A549 (cell line): Measurements from ENCODE around the gene TFDP1. TPM values are rescaled to one million over a fixed set of nuclear protein-coding genes. Genes with fewer than 3 reads are reported as not detected.

Experiments used
- ATAC-seq, 2 experiments: fragments of 200-7000 bp in 1 of 2; fragments of >200 bp in 1 of 2; cut with Nextera tagmentation in 1 of 2; cut with Tn5 transposase in 1 of 2; 3 replicates each; pipeline versions ENCODE4 v1.8.0 to v1.9.1; 2018 to 2020; ENCODE audit warnings: mild to moderate bottlenecking in 1 of 2, moderate library complexity in 1 of 2
- CTCF ChIA-PET: fragments of 300-600 bp; sonication (Branson Sonifier 250); formaldehyde crosslinking; extraction: SDS; loops from one replicate; lab custom pipeline; 2021; ENCODE audit warnings: antibody characterized with exemption, inconsistent platforms; lab: Yijun Ruan, JAX
- POLR2A ChIA-PET: fragments of 350-600 bp; formaldehyde crosslinking; extraction: SDS; loops from one replicate; lab custom pipeline; 2021; ENCODE audit warnings: antibody characterized with exemption, inconsistent platforms; lab: Yijun Ruan, JAX
- DNase-seq, 2 experiments: peaks; one replicate each; pipeline versions ENCODE4 v3.0.0 to v3.0.0-alpha.2; 2011 to 2016; ENCODE audit warnings: low read depth in 1 of 2, low spot score in 1 of 2
- FAIRE-seq: peaks from 2 replicates; lab custom pipeline; 2011; peaks lifted over from hg19 to GRCh38; lab: Jason Lieb, UNC
- H3K27ac ChIP-seq, 2 experiments: fragments of >200 bp; sonication (Bioruptor Twin); formaldehyde crosslinking; 3 replicates each; pipeline ENCODE4 v1.5.1; 2016 to 2017
- H3K4me1 ChIP-seq: fragments of >200 bp; sonication (Bioruptor Twin); formaldehyde crosslinking; 3 replicates; pipeline ENCODE4 v1.6.1; 2016
- H3K4me2 ChIP-seq: fragments of >200 bp; sonication (Bioruptor Twin); formaldehyde crosslinking; 3 replicates; pipeline ENCODE4 v1.6.1; 2016
- H3K4me3 ChIP-seq: fragments of >200 bp; sonication (Bioruptor Twin); formaldehyde crosslinking; 3 replicates; pipeline ENCODE4 v1.5.1; 2016
- H3K9me3 ChIP-seq: fragments of >200 bp; sonication (Bioruptor Twin); formaldehyde crosslinking; 3 replicates; pipeline ENCODE4 v1.6.1; 2016
- BCL3 ChIP-seq: fragments of >200 bp; sonication (Bioruptor Twin); formaldehyde crosslinking; IDR thresholded peaks from 3 replicates; pipeline ENCODE4 v1.6.1; 2016
- CBX8 ChIP-seq: fragments of 200-600 bp; sonication (generic); IDR thresholded peaks from 2 replicates; pipeline ENCODE4 v1.6.1; 2016
- CHD2 ChIP-seq: fragments of 150-350 bp; IDR thresholded peaks from 2 replicates; pipeline ENCODE4 v1.6.1; 2014; ENCODE audit warnings: low read length; ENCODE audit not compliant: partially characterized antibody
- CTCF ChIP-seq: fragments of >200 bp; sonication (Bioruptor Twin); formaldehyde crosslinking; IDR thresholded peaks from 3 replicates; pipeline ENCODE4 v1.5.1; 2016
- E2F6 ChIP-seq: IDR thresholded peaks from 2 replicates; pipeline ENCODE4 v1.6.1; 2012; ENCODE audit warnings: low read depth, borderline replicate concordance
- EHF ChIP-seq: fragments of 250-450 bp; sonication (Bioruptor Pico); IDR thresholded peaks from 2 replicates; pipeline ENCODE4 v1.5.0; 2020; ENCODE audit warnings: mild to moderate bottlenecking
- FOSB ChIP-seq: fragments of 250-450 bp; sonication (Bioruptor Pico); IDR thresholded peaks from 2 replicates; pipeline ENCODE4 v1.5.0; 2020; ENCODE audit warnings: mild to moderate bottlenecking, moderate library complexity
- FOXS1 ChIP-seq: fragments of 250-450 bp; sonication (Bioruptor Pico); IDR thresholded peaks from 2 replicates; pipeline ENCODE4 v1.5.0; 2020; ENCODE audit warnings: mild to moderate bottlenecking, moderate library complexity
- HDAC2 ChIP-seq: fragments of 200-600 bp; sonication (generic); IDR thresholded peaks from 2 replicates; pipeline ENCODE4 v1.6.1; 2016
- HES2 ChIP-seq: fragments of >200 bp; sonication (Bioruptor Twin); formaldehyde crosslinking; IDR thresholded peaks from 2 replicates; pipeline ENCODE4 v1.6.1; 2016
- HOXA7 ChIP-seq: fragments of 250-450 bp; sonication (Bioruptor Pico); IDR thresholded peaks from 2 replicates; pipeline ENCODE4 v1.5.0; 2020; ENCODE audit warnings: mild to moderate bottlenecking, moderate library complexity
- HOXB13 ChIP-seq: fragments of 250-450 bp; sonication (Bioruptor Pico); IDR thresholded peaks from 2 replicates; pipeline ENCODE4 v1.5.0; 2020; ENCODE audit warnings: low read depth, mild to moderate bottlenecking, moderate library complexity
- HOXB5 ChIP-seq: fragments of 250-450 bp; sonication (Bioruptor Pico); IDR thresholded peaks from 2 replicates; pipeline ENCODE4 v1.5.0; 2020; ENCODE audit warnings: mild to moderate bottlenecking, moderate library complexity
- MAZ ChIP-seq: fragments of 150-350 bp; IDR thresholded peaks from 2 replicates; pipeline ENCODE4 v1.6.1; 2014; ENCODE audit warnings: antibody characterized with exemption, low read depth, low read length, borderline replicate concordance
- MYC ChIP-seq: IDR thresholded peaks from 2 replicates; pipeline ENCODE4 v1.6.1; 2012; ENCODE audit warnings: mild to moderate bottlenecking, inconsistent platforms, low read length, improper control_type of control experiment, borderline replicate concordance
- NFE2L2 ChIP-seq: fragments of 150-350 bp; conservative IDR thresholded peaks from 2 replicates; pipeline ENCODE4 v1.6.1; 2014; ENCODE audit warnings: low read length
- NR3C1 ChIP-seq: fragments of >200 bp; sonication (Bioruptor Twin); formaldehyde crosslinking; IDR thresholded peaks from 3 replicates; pipeline ENCODE4 v1.6.1; 2017
- PBX3 ChIP-seq: IDR thresholded peaks from 2 replicates; pipeline ENCODE4 v1.6.1; 2012
- POLR2AphosphoS2 ChIP-seq: conservative IDR thresholded peaks from 2 replicates; pipeline ENCODE4 v1.6.1; 2012; ENCODE audit warnings: low read length, improper control_type of control experiment, inconsistent platforms
- RAD21 ChIP-seq, 2 experiments: fragments of >200 bp in 1 of 2; sonication (Bioruptor Twin) in 1 of 2; formaldehyde crosslinking in 1 of 2; IDR thresholded peaks in 1 of 2; conservative IDR thresholded peaks in 1 of 2; 2 replicates in 1 of 2; 3 replicates in 1 of 2; pipeline ENCODE4 v1.6.1; 2012 to 2018; ENCODE audit warnings: inconsistent platforms in 1 of 2
- REST ChIP-seq: fragments of 200-600 bp; sonication (generic); IDR thresholded peaks from 2 replicates; pipeline ENCODE4 v1.6.1; 2016; ENCODE audit warnings: antibody characterized with exemption, mild to moderate bottlenecking, moderate library complexity
- TP53 ChIP-seq: fragments of 250-450 bp; sonication (Bioruptor Pico); IDR thresholded peaks from 2 replicates; pipeline ENCODE4 v1.5.0; 2021; ENCODE audit warnings: mild to moderate bottlenecking, moderate library complexity
- ZSCAN20 ChIP-seq: fragments of 250-450 bp; sonication (Bioruptor Pico); IDR thresholded peaks from 2 replicates; pipeline ENCODE4 v1.8.0; 2022; ENCODE audit warnings: mild to moderate bottlenecking, moderate library complexity
- WGBS: methylation state at CpG from one replicate; pipeline ENCODE4 v1.1.6; 2017; ENCODE audit errors: missing lambda C conversion rate; 5-methylcytosine and 5-hydroxymethylcytosine counted together
- polyA plus RNA-seq, 4 experiments: library from polyadenylated mRNA; depleted of rRNA in 3 of 4; stranded (reverse); fragments of >200 nt; fragmentation: RNase III in 1 of 4; extraction: RNeasy Plus Mini Kit Qiagen cat#74134 plus additional on column Dnase treatment in 1 of 4; gene quantifications; 2 replicates in 3 of 4; 3 replicates in 1 of 4; pipeline ENCODE4 v1.2.3, GENCODE V29; 2011 to 2017

Gene TFDP1
- polyA plus RNA-seq, 2 of the 4 experiments (the other 2 are of a cell fraction) = 73.2 to 88.4 TPM

GRCh38 chr13:113656003-113656588 lies 71.5 kb downstream of the TFDP1 start:
- no peak overlapping the region for H3K4me2 ChIP-seq
- DNase-seq (no peak), ATAC-seq (no peak), FAIRE-seq (no peak)
- no peak for TF ChIP-seq RAD21 (conservative IDR thresholded peaks at IDR 0.05 in 1 of 2, IDR thresholded peaks at IDR 0.05 in 1 of 2)
- TF ChIP-seq CBX8 = no peak
- no peak for TF ChIP-seq HOXA7 (CRISPR knock-in tag)
- TF ChIP-seq HES2 = no peak
- TF ChIP-seq FOXS1 (CRISPR knock-in tag) = no peak
- no peak for TF ChIP-seq CHD2
- no peak for TF ChIP-seq MAZ
- TF ChIP-seq PBX3 = no peak
- no peak for TF ChIP-seq NFE2L2
- no peak for TF ChIP-seq FOSB (CRISPR knock-in tag)
- TF ChIP-seq HDAC2 = no peak
- no peaks in the 10 kb centered on the region for H3K9me3 ChIP-seq
- no peak overlapping the region for H3K4me3 ChIP-seq
- WGBS = 86% methylated on average over 6 of the region's 25 CpGs
- H3K4me1 ChIP-seq = no peaks in the 10 kb centered on the region
- POLR2A ChIA-PET = no interaction called here
- CTCF ChIA-PET = no interaction called here
- H3K27ac ChIP-seq = no peak overlapping the region

GRCh38 chr13:113656831-113657671 lies 72.5 kb downstream of the TFDP1 start:
- ChIA-PET POLR2A (no interaction called here), CTCF (no interaction called here)
- H3K4me2 ChIP-seq = no peak overlapping the region
- H3K4me1 ChIP-seq = no peaks in the 10 kb centered on the region
- ATAC-seq = no peak
- no peak for FAIRE-seq
- no peak for TF ChIP-seq REST
- no peak for TF ChIP-seq HDAC2
- TF ChIP-seq FOSB (CRISPR knock-in tag) = no peak
- TF ChIP-seq NR3C1 = no peak
- no peak for TF ChIP-seq MYC
- TF ChIP-seq E2F6 = no peak
- TF ChIP-seq BCL3 = no peak
- no peak for TF ChIP-seq HES2
- no peak for TF ChIP-seq HOXB13 (CRISPR knock-in tag)
- no peak for TF ChIP-seq EHF (CRISPR knock-in tag)
- TF ChIP-seq FOXS1 (CRISPR knock-in tag) = no peak
- TF ChIP-seq POLR2AphosphoS2 = no peak
- TF ChIP-seq HOXA7 (CRISPR knock-in tag) = no peak
- TF ChIP-seq HOXB5 = no peak
- TF ChIP-seq ZSCAN20 (CRISPR knock-in tag) = no peak
- no peak for TF ChIP-seq CTCF
- TF ChIP-seq TP53 (CRISPR knock-in tag) = no peak
- WGBS = 77% methylated on average over 18 of the region's 42 CpGs
- H3K9me3 ChIP-seq = peaks cover 6% of the 10 kb centered on the region
- H3K4me3 ChIP-seq = no peak overlapping the region
- DNase-seq = no peak
- H3K27ac ChIP-seq = no peak overlapping the region
